ENCODE measurements around the gene CCDC70.

Gene CCDC70

DNA sequence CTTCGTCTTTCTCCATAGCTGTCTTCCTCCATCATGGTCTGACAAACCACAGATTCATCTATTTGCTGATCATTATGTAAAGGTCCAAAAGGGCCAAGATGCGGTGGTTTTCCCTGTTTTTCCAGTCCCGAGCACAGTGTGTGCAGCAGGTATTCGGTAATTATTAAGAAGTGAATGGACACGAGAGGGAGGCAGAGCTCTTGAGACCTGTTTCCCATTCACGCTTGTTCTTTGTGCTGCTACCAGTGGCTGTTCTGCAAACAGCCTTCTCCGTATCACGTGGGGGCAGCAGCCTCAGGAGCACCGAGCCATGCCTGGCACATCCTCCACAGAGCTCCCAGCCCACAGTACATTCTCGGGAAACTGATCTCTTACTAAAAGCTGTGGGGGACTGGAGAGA lies 50.3 kb downstream of the CCDC70 start:
- no peak for DNase-seq

DNA sequence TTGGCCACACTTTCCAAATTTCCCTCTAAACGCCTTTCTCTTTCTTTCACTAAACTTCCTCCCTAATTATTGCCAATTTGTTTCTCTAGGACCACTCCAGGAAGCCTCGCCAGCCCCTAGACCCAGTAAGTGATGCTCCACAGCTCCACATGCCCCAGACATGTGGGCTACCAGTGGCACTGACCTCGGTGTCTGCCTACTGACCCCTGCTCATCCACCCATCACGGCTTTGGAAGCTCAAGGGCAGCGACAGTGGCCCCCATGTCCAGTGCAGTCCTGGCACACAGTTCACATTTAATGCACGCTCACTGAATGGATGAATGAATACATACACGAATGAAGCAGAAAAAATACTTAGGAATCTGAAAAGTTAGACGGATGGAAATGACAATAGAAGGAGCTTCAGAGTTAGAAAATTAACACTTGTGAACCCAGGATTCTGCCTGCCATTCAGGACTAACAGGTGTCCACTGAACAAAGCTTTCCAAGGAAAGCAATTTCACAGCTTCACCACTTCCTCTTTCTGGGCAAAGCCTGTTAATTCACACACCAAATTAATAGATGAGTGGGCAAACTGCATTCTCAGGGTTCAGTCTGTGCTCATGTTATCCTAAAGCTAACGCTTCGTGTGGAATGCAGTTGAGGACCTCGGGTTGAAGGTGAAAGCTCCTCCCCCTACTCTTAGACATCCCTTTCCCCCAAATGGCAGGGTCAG lies 50.9 kb downstream of the CCDC70 start:
- no peak for DNase-seq

DNA sequence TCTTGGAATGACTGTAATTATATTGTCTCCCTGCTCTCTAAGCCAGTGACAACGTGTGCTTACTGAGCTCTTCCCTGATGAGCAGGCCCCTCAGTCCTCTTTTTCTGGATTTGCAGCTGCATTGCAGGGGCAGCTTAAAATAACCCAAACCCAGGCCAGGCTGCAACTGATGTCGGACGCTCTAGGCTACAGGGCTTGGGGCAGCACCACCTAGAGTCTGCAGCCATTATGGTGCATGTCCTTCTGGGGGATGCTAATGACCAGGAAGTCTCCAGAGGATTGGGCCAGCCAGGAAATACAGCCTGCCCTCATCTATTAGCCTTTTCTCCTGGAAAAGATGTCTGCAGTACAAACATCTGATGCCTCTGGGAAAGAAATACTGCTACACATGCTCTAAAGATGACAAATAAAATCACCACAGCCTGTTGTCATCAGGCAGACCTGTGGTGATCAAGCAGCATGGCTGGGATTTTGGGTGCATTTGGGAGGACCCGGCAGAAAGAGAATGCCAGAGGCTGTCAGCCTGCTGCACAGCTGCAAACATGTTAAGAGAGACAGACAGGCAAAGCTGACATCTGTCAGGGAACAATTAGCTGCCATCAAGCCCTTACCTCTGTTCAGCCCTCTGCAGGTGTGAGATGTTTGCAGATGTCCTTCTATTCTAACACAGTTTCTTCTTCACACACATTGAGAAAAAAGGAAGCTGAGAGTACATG lies 51.8 kb downstream of the CCDC70 start:
- no peak for DNase-seq

DNA sequence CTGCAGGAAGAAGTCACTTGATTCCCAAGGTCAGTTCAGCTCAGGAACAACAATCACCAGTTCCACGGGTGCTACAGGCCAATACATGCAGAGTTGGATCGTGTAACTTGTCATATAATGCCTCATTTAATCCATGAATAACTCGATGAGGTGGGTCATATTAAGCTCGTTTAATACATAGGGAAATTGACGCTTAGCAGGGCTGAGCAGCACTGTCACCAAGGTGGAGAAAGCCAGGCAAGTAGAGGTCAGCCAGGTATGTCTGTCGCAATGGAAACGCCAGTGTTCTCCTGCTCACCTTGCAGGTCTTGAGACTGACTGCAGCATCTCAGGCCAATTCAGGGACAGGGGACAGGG lies 52.3 kb downstream of the CCDC70 start:
- no peak for DNase-seq
